ENCODE data around the gene GPAM.
"Not testable (repeated sequence)": the region's sequence is repeated elsewhere in the genome, so short reads cannot be mapped to it uniquely, and the experiment has no call there.

The GPAM gene

DNA sequence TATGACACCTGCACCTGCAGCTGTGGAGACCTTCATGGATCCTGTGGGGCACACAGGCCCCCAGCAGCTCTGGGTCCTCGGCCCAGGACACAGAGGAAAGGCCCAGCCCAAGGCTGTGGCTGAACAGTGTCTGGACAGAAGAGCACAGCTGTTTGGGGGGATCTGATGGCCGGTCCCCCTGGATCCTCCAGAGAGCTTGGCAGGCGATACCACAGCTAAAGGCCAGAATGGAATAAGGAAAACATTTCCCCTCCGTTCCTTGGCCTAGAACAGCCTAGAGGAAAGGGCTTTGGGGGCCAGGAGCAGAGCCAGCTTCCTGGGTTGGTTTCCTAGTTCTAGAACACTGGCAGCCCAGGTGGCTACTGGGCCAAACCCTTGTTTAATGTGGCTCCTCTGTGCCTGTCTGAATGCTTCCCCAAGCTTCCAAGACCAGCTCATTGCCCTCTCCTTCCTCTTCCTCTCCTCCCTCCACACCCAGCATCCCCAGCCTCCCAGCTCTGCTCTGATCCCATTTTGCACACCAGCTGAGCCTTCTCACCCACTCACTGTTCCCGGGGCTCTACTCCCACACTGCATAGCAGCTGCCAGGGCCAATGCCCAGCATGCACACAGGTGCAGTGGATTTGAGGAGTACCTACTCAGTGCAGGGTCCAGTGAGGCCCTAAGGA lies 46.9 kb downstream of the GPAM start:
- peak in 4 of 56 donors; percentile 6 to 11 (median 7) for DNase-seq

GRCh38 chr10:112135604-112136003 lies 48.0 kb downstream of the GPAM start:
- DNase-seq: no peak

DNA sequence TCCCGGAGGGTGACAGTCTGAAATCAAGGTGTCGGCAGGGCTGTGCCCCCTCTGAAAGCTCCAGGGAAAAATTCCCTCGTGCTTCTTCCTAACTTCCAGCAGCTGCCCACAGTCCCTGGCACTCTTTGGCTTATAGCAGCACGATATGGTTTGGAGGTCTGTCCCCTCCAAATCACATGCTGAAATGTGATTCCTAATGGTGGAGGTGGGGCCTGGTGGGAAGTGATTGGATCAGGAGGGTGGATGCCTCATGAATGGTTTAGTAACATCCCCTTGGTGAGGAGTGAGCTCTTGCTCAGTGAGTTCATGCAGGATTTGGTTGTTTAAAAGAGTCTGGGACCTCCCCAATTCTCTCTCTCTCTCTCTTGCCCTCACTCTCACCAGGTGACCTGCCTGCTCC lies 51.1 kb downstream of the GPAM start:
- no peak for DNase-seq

DNA sequence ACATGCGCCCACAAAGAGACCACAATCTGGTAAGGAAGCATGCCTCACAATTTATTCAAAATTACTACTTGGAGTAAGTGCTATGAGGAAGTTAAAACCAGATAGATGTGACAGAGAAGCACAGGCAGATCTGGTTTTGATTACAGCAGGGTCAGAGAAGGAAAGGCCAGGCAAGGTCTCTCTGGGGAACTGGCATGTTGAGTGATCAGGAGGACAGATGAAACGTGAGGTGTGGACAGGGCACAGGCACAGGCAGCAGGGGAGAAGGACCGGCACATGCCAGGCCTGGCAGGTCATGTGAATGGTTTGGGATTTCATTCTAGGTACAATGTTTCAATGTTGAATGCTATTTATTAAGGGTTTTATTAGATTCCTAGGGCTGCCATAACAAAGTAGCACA lies 51.6 kb downstream of the GPAM start:
- DNase-seq: no peak

- no peak for DNase-seq
Observed at GRCh38 chr10:112131346-112131745, 52.2 kb downstream of the GPAM start.

GRCh38 chr10:112126901-112127300 lies 56.7 kb downstream of the GPAM start:
- no peak for DNase-seq

GRCh38 chr10:112126172-112126571 lies 57.4 kb downstream of the GPAM start:
- no peak for DNase-seq

GRCh38 chr10:112124866-112125265 lies 58.7 kb downstream of the GPAM start:
- no peak for DNase-seq

GRCh38 chr10:112122827-112123226 lies 60.7 kb downstream of the GPAM start:
- DNase-seq: no peak

GRCh38 chr10:112120491-112120890 lies 63.1 kb downstream of the GPAM start:
- no peak for DNase-seq

GRCh38 chr10:112115781-112116385 lies 67.7 kb downstream of the GPAM start:
- DNase-seq: peak in 11 of 56 donors; percentile 3 to 26 (median 7)

GRCh38 chr10:112109779-112110178 lies 73.8 kb downstream of the GPAM start:
- not testable (repeated sequence) for DNase-seq
